ENCODE measurements around the gene FPGS. TPM values are rescaled to one million over a fixed set of nuclear protein-coding genes. Genes with fewer than 3 reads are reported as not detected.
A peak's percentile ranks its signal among the peaks of the same experiment; 100 is the strongest.

Gene FPGS
- total RNA-seq, 1 donor from 2014 or later, result 61.4 TPM

DNA sequence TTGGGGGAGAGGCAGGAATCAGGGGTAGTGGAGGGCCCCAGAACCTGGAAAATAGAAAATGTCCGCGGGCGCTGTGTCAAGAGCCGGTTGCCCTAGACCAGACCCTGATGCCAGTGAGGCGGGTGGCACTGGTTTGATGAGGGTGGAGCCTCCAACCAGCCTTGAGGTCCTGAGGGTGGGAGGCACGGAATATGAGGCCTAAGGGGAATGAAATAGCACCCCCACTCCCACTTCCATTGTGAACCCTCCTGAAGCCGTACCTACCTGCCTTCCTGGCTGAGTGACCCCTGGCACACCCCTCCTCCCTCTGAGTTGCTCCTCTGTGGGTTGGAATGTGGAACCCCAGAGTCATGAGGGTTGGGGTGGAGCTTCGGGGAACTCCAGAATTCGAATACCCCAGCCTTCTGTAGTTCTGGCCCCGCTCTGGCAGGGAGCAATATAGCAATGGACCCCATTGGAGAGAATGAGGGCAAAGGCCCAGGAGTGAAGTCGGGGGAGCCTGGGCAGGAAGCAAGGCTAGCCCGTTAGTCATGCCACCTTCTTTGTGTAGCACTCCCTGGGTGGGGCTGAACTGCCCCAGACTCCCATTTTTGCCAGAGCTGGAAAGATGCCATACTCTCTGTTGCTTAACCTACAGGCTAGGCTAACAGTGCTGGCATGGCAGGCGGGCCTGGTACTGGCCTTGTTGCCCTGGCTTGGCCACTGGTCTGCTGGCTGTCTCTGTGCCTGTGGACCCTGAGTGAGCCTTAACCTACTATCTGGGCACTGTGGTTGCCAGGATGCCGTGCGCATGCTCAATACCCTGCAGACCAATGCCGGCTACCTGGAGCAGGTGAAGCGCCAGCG, 1.0 kb downstream of the FPGS start:
- Mint-ChIP-seq H3K9me3 (no peaks in the 10 kb centered on the region), H3K27me3 (ENCODE audit: low read depth) (no peaks in the 10 kb centered on the region), H3K27ac (peak overlapping the region; percentile 93), H3K36me3 (peaks cover 8% of the 10 kb centered on the region), H3K4me3 (peak overlapping the region; percentile 87), H3K4me1 (peaks cover 14% of the 10 kb centered on the region)
- TF ChIP-seq, protein P1, sequence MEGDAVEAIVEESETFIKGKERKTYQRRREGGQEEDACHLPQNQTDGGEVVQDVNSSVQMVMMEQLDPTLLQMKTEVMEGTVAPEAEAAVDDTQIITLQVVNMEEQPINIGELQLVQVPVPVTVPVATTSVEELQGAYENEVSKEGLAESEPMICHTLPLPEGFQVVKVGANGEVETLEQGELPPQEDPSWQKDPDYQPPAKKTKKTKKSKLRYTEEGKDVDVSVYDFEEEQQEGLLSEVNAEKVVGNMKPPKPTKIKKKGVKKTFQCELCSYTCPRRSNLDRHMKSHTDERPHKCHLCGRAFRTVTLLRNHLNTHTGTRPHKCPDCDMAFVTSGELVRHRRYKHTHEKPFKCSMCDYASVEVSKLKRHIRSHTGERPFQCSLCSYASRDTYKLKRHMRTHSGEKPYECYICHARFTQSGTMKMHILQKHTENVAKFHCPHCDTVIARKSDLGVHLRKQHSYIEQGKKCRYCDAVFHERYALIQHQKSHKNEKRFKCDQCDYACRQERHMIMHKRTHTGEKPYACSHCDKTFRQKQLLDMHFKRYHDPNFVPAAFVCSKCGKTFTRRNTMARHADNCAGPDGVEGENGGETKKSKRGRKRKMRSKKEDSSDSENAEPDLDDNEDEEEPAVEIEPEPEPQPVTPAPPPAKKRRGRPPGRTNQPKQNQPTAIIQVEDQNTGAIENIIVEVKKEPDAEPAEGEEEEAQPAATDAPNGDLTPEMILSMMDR (IDR thresholded peaks at IDR 0.05; ENCODE audit: unreplicated experiment), result no peak
- DNase-seq (ENCODE audit: low spot score in 2 of 2, unreplicated experiment in 2 of 2), result no peak

- Mint-ChIP-seq H3K27ac (no peak overlapping the region), H3K4me1 (peaks cover 18% of the 10 kb centered on the region), H3K9me3 (no peaks in the 10 kb centered on the region), H3K4me3 (no peak overlapping the region), H3K27me3 (ENCODE audit: low read depth) (no peaks in the 10 kb centered on the region), H3K36me3 (peaks cover 8% of the 10 kb centered on the region)
- DNase-seq (ENCODE audit: low spot score in 2 of 2, unreplicated experiment in 2 of 2), result no peak
- TF ChIP-seq, protein P1 (IDR thresholded peaks at IDR 0.05; ENCODE audit: unreplicated experiment), result no peak
Observed at GRCh38 chr9:127805620-127806019, 2.9 kb downstream of the FPGS start.

DNA sequence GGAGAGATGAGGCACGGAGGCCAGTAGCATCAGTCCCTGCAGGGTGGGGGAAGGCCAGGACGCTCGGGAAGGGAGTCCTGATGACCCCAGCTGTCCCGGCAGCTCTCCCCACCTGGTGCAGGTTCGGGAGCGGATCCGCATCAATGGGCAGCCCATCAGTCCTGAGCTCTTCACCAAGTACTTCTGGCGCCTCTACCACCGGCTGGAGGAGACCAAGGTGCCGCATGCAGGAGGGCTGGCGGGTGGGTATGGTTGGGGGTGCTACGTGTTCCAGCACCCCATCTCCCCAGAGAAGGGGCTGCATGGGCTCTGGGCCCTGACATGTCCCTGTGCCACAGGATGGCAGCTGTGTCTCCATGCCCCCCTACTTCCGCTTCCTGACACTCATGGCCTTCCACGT, 4.2 kb downstream of the FPGS start:
- H3K9me3 Mint-ChIP-seq, result no peaks in the 10 kb centered on the region
- TF ChIP-seq, protein P1 (IDR thresholded peaks at IDR 0.05; ENCODE audit: unreplicated experiment), result no peak
- DNase-seq (ENCODE audit: low spot score in 2 of 2, unreplicated experiment in 2 of 2), result no peak
- H3K36me3 Mint-ChIP-seq, result peaks cover 8% of the 10 kb centered on the region
- H3K27ac Mint-ChIP-seq, result no peak overlapping the region
- H3K27me3 Mint-ChIP-seq (ENCODE audit: low read depth), result no peaks in the 10 kb centered on the region
- H3K4me1 Mint-ChIP-seq, result peaks cover 17% of the 10 kb centered on the region
- no peak overlapping the region for H3K4me3 Mint-ChIP-seq

- H3K27ac Mint-ChIP-seq, result no peak overlapping the region
- TF ChIP-seq, protein P1 (IDR thresholded peaks at IDR 0.05; ENCODE audit: unreplicated experiment), result no peak
- peaks cover 8% of the 10 kb centered on the region for H3K4me1 Mint-ChIP-seq
- H3K9me3 Mint-ChIP-seq, result no peaks in the 10 kb centered on the region
- no peak overlapping the region for H3K4me3 Mint-ChIP-seq
- H3K36me3 Mint-ChIP-seq, result peaks cover 11% of the 10 kb centered on the region
- no peaks in the 10 kb centered on the region for H3K27me3 Mint-ChIP-seq (ENCODE audit: low read depth)
- no peak for DNase-seq (ENCODE audit: low spot score in 2 of 2, unreplicated experiment in 2 of 2)
Observed at GRCh38 chr9:127808347-127809001, 5.8 kb downstream of the FPGS start.

- no peaks in the 10 kb centered on the region for H3K27me3 Mint-ChIP-seq (ENCODE audit: low read depth)
- H3K4me3 Mint-ChIP-seq, result peak overlapping the region; percentile 50
- DNase-seq (ENCODE audit: low spot score in 2 of 2, unreplicated experiment in 2 of 2), result no peak
- peaks cover 11% of the 10 kb centered on the region for H3K36me3 Mint-ChIP-seq
- H3K27ac Mint-ChIP-seq, result no peak overlapping the region
- TF ChIP-seq, protein P1 (IDR thresholded peaks at IDR 0.05; ENCODE audit: unreplicated experiment), result no peak
- H3K9me3 Mint-ChIP-seq, result no peaks in the 10 kb centered on the region
- peaks cover 5% of the 10 kb centered on the region for H3K4me1 Mint-ChIP-seq
Observed at GRCh38 chr9:127809002-127809539, 6.4 kb downstream of the FPGS start.
